Activated gamma-delta T cell treated with anti-CD3 and anti-CD28 coated beads, Interleukin-2, amount 50 U/mL, for 16 hours (primary cell): Measurements from ENCODE around the gene PPP2R1A.

ENCODE experiments used
- DNase-seq: peaks from one replicate; pipeline ENCODE4 v3.0.0-alpha.2; 2020; ENCODE audit warnings: low read depth

PPP2R1A gene

GRCh38 chr19:52189735-52190486 lies at the start of gene PPP2R1A:
Gene PPP2R1A (plus strand): TSS chr19:52190052. CDS start chr19:52190097, 45 bp downstream.
- DNase-seq, result peak; percentile 98

- DNase-seq, result no peak
Measured at GRCh38 chr19:52141203-52141602, 48.6 kb upstream of the PPP2R1A start.

- no peak for DNase-seq
Measured at GRCh38 chr19:52142001-52142595, 47.8 kb upstream of the PPP2R1A start.

GRCh38 chr19:52148256-52148655 lies 41.6 kb upstream of the PPP2R1A start:
- no peak for DNase-seq

- no peak for DNase-seq
Measured at GRCh38 chr19:52155596-52156359, 34.1 kb upstream of the PPP2R1A start.

- DNase-seq, result no peak
Measured at GRCh38 chr19:52170304-52170703, 19.5 kb upstream of the PPP2R1A start.

- no peak for DNase-seq
Measured at GRCh38 chr19:52170863-52171320, 19.0 kb upstream of the PPP2R1A start.

- DNase-seq, result peak; percentile 80
Measured at GRCh38 chr19:52171321-52172169, 18.3 kb upstream of the PPP2R1A start, which contains the start of gene ZNF836. Gene ZNF836 (minus strand): TSS chr19:52171621. CDS start chr19:52168072, 3,549 bp downstream.

- no peak for DNase-seq
Measured at GRCh38 chr19:52172347-52172746, 17.5 kb upstream of the PPP2R1A start.

GRCh38 chr19:52176574-52176973 lies 13.3 kb upstream of the PPP2R1A start:
- no peak for DNase-seq

- DNase-seq, result no peak
Measured at GRCh38 chr19:52187407-52187806, 2.4 kb upstream of the PPP2R1A start.

GRCh38 chr19:52188822-52189734 lies 774 bp upstream of the PPP2R1A start:
- DNase-seq, result no peak

- no peak for DNase-seq
Measured at GRCh38 chr19:52190487-52191293, 838 bp downstream of the PPP2R1A start.

GRCh38 chr19:52191389-52191788 lies 1.5 kb downstream of the PPP2R1A start:
- DNase-seq, result no peak

GRCh38 chr19:52191951-52192350 lies 2.1 kb downstream of the PPP2R1A start:
- DNase-seq, result no peak

- no peak for DNase-seq
Measured at GRCh38 chr19:52196256-52196967, 6.6 kb downstream of the PPP2R1A start.

- no peak for DNase-seq
Measured at GRCh38 chr19:52197964-52198363, 8.1 kb downstream of the PPP2R1A start.

- DNase-seq, result no peak
Measured at GRCh38 chr19:52198678-52199077, 8.8 kb downstream of the PPP2R1A start.

GRCh38 chr19:52200044-52200443 lies 10.2 kb downstream of the PPP2R1A start:
- DNase-seq, result no peak
